ENCODE measurements around the gene EIF5B.

DNA sequence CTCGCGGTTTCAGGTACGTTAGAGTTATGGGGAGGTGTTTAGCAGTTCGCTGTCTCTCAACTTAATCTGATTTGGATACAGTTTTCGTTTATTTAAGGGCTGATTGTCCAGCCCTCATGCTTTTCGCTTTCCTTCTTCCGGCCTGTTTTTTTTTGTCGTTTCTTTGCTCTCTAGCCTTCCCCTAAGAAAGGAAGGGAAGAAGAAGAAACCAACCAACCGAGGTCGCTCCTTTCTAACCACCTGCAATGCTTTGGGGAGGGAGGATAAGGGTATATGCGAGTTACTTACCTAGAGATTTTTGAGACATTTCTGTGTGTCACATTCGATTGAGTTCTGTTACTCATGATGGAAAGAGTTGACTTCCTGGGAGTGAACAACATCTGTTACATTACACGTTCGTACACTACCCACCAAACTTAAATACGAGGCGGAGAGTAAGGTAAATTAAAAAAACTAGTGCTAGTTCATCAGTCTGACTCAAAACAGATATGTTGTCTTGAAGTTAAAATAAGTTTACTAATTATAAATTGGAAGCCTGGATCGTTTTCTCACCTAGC lies 918 bp downstream of the EIF5B start:
- TF ChIP-seq, protein P1, sequence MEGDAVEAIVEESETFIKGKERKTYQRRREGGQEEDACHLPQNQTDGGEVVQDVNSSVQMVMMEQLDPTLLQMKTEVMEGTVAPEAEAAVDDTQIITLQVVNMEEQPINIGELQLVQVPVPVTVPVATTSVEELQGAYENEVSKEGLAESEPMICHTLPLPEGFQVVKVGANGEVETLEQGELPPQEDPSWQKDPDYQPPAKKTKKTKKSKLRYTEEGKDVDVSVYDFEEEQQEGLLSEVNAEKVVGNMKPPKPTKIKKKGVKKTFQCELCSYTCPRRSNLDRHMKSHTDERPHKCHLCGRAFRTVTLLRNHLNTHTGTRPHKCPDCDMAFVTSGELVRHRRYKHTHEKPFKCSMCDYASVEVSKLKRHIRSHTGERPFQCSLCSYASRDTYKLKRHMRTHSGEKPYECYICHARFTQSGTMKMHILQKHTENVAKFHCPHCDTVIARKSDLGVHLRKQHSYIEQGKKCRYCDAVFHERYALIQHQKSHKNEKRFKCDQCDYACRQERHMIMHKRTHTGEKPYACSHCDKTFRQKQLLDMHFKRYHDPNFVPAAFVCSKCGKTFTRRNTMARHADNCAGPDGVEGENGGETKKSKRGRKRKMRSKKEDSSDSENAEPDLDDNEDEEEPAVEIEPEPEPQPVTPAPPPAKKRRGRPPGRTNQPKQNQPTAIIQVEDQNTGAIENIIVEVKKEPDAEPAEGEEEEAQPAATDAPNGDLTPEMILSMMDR (IDR thresholded peaks at IDR 0.05) = no peak
- no peak for TF ChIP-seq EZH2 (IDR thresholded peaks at IDR 0.05; ENCODE audit: borderline replicate concordance, insufficient read depth, low read depth, low read length, poor library complexity, severe bottlenecking)

Measured in B cell (primary cell).